CD4-positive, alpha-beta T cell (primary cell): ENCODE measurements around the gene MYO9B. TPM values are rescaled to one million over a fixed set of nuclear protein-coding genes. Genes with fewer than 3 reads are reported as not detected.

Experiments
- ATAC-seq: fragments of 200-7000 bp; cut with Tn5 transposase; one replicate; pipeline ENCODE4 v1.10.0; 2022; ENCODE audit warnings: mild to moderate bottlenecking; ENCODE audit not compliant: poor library complexity
- CTCF ChIA-PET: fragments of 350-600 bp; sonication (Branson Sonifier 250); formaldehyde crosslinking; loops from one replicate; lab custom pipeline; 2021; ENCODE audit warnings: antibody characterized with exemption, inconsistent platforms; lab: Charles Lee
- POLR2A ChIA-PET: fragments of 350-600 bp; sonication (Branson Sonifier 250); formaldehyde crosslinking; loops from one replicate; lab custom pipeline; 2021; ENCODE audit warnings: antibody characterized with exemption, inconsistent platforms; lab: Charles Lee
- DNase-seq, 14 experiments: peaks; one replicate each; pipeline ENCODE4 v3.0.0-alpha.2; 2013 to 2020; ENCODE audit warnings: mixed read lengths in 2 of 14
- H3K27ac ChIP-seq, 2 donors: one replicate each; pipeline versions ENCODE4 v1.5.1 to v1.7.0; 2013; ENCODE audit warnings: low read length in 2 of 2, low read depth in 1 of 2, mild to moderate bottlenecking in 1 of 2
- H3K27me3 ChIP-seq, 2 experiments: 1 replicate in 1 of 2; 2 replicates in 1 of 2; pipeline versions ENCODE4 v1.6.1 to v1.7.0; 2013; ENCODE audit warnings: low read length in 2 of 2, control low read depth in 1 of 2, mild to moderate bottlenecking in 1 of 2, moderate library complexity in 1 of 2; ENCODE audit not compliant: insufficient read depth in 2 of 2, control insufficient read depth in 1 of 2
- H3K36me3 ChIP-seq: one replicate; pipeline ENCODE4 v1.6.1; 2013; ENCODE audit warnings: low read length, control low read depth; ENCODE audit not compliant: insufficient read depth
- H3K4me1 ChIP-seq: one replicate; pipeline ENCODE4 v1.6.1; 2013; ENCODE audit warnings: low read length, control low read depth; ENCODE audit not compliant: insufficient read depth
- H3K4me3 ChIP-seq: one replicate; pipeline ENCODE4 v1.5.1; 2013; ENCODE audit warnings: mild to moderate bottlenecking, low read length, moderate library complexity
- H3K9me3 ChIP-seq, 2 experiments: 1 replicate in 1 of 2; 2 replicates in 1 of 2; pipeline versions ENCODE4 v1.6.1 to v1.7.0; 2013; ENCODE audit warnings: low read length in 2 of 2, mild to moderate bottlenecking in 2 of 2, control low read depth in 1 of 2, moderate library complexity in 1 of 2; ENCODE audit not compliant: control insufficient read depth in 1 of 2, insufficient read depth in 1 of 2
- H3K27ac Mint-ChIP-seq: one replicate; pipeline ENCODE4 v1.8.0; 2020; ENCODE audit warnings: mixed read lengths
- H3K27me3 Mint-ChIP-seq: one replicate; pipeline ENCODE4 v1.8.0; 2021; ENCODE audit warnings: mixed read lengths
- H3K36me3 Mint-ChIP-seq: one replicate; pipeline ENCODE4 v1.8.0; 2021; ENCODE audit warnings: low read depth, mixed read lengths
- H3K4me1 Mint-ChIP-seq: one replicate; pipeline ENCODE4 v1.8.0; 2021; ENCODE audit warnings: low read depth, mixed read lengths
- H3K4me3 Mint-ChIP-seq: one replicate; pipeline ENCODE4 v1.8.0; 2020; ENCODE audit warnings: mild to moderate bottlenecking, mixed read lengths
- H3K9me3 Mint-ChIP-seq: one replicate; pipeline ENCODE4 v1.8.0; 2020; ENCODE audit warnings: mixed read lengths
- CTCF ChIP-seq: fragments of 200-600 bp; IDR thresholded peaks from one replicate; pipeline ENCODE4 v1.8.0; 2022; ENCODE audit warnings: antibody characterized with exemption, mild to moderate bottlenecking
- intact Hi-C, 2 experiments: fragments of 100-400 bp; cut with DNase I in 1 of 2; cut with micrococcal nuclease in 1 of 2; formaldehyde crosslinking; loops; one replicate each; pipeline versions ENCODE4 v1.15.1 to v1.9.0; 2023 to 2025; cut with DNase I, micrococcal nuclease
- total RNA-seq, 174 experiments: library from RNA in 2 of 174; stranded (reverse) in 2 of 174; gene quantifications; one replicate each; pipeline ENCODE4 v1.2.3 and lab custom pipeline; 2021 to 2026

MYO9B gene
- total RNA-seq, 2 experiments from 2014 or later = 176 to 184 TPM

DNA sequence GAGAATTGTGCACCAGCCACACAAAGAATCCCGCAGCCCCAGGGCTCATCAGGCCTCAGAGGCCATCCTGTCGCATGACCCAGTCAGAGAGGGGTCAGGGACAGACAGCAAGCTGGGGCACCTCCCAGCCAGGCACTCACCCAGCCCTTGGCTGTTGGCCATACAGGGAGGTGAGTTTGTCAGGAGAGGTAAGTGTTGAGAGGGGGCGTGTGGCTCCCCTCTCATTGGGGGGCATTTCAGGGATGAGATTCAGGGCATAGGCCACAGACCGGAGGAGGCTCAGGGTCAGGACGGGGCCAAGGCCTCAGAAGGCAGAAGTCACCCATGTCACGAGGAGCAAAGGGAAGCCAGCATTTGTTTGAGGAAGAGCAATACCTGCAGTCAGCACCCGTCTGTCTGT, 37.1 kb downstream of the MYO9B start:
- CTCF ChIA-PET = no interaction called here

GRCh38 chr19:17113127-17113785, 37.7 kb downstream of the MYO9B start:
- no peak overlapping the region for H3K4me3 ChIP-seq
- POLR2A ChIA-PET = interaction anchor here (0.5 kb wide), 1 partner anchor 9 kb away, joined by 3 read pairs; no protein-coding TSS in a partner anchor
- ATAC-seq (no peak), DNase-seq (no peak)
- TF ChIP-seq CTCF = no peak
- no peak overlapping the region for H3K27ac ChIP-seq
- no peak overlapping the region for H3K4me3 Mint-ChIP-seq
- H3K9me3 ChIP-seq = peaks cover 0 to 3% of the 10 kb centered on the region in 2 experiments
- H3K27me3 ChIP-seq = no peaks in the 10 kb centered on the region
- H3K36me3 ChIP-seq = peaks cover 47% of the 10 kb centered on the region
- H3K9me3 Mint-ChIP-seq = no peaks in the 10 kb centered on the region
- H3K27me3 Mint-ChIP-seq = no peaks in the 10 kb centered on the region
- CTCF ChIA-PET = no interaction called here
- peaks cover 24% of the 10 kb centered on the region for H3K4me1 Mint-ChIP-seq
- H3K4me1 ChIP-seq = peaks cover 41% of the 10 kb centered on the region
- H3K27ac Mint-ChIP-seq = peak overlapping the region; percentile 51
- intact Hi-C loops = no loop called here
- H3K36me3 Mint-ChIP-seq = peaks cover 63% of the 10 kb centered on the region

More for the DNA sequence above, 37.1 kb downstream of the MYO9B start:
- ATAC-seq (no peak), DNase-seq (peak in 1 of 14 experiments; percentile 25)
- H3K9me3 ChIP-seq = peaks cover 0 to 3% of the 10 kb centered on the region in 2 experiments
- H3K27me3 Mint-ChIP-seq = no peaks in the 10 kb centered on the region
- peak overlapping the region; percentile 51 for H3K27ac Mint-ChIP-seq
- H3K9me3 Mint-ChIP-seq = no peaks in the 10 kb centered on the region
- intact Hi-C loops = no loop called here
- H3K4me3 Mint-ChIP-seq = no peak overlapping the region
- H3K27me3 ChIP-seq = no peaks in the 10 kb centered on the region
- peaks cover 50% of the 10 kb centered on the region for H3K36me3 ChIP-seq
- peaks cover 47% of the 10 kb centered on the region for H3K4me1 ChIP-seq
- POLR2A ChIA-PET = interaction anchor here (0.5 kb wide), 1 partner anchor 9 kb away, joined by 3 read pairs; no protein-coding TSS in a partner anchor
- no peak overlapping the region for H3K27ac ChIP-seq
- peaks cover 24% of the 10 kb centered on the region for H3K4me1 Mint-ChIP-seq
- H3K36me3 Mint-ChIP-seq = peaks cover 68% of the 10 kb centered on the region
- H3K4me3 ChIP-seq = no peak overlapping the region
- TF ChIP-seq CTCF = no peak

GRCh38 chr19:17114414-17114831, 38.8 kb downstream of the MYO9B start:
- TF ChIP-seq CTCF = no peak
- H3K4me1 Mint-ChIP-seq = peaks cover 21% of the 10 kb centered on the region
- CTCF ChIA-PET = no interaction called here
- H3K9me3 Mint-ChIP-seq = no peaks in the 10 kb centered on the region
- no peak for DNase-seq
- no peak for ATAC-seq
- Histone ChIP-seq H3K4me3 (no peak overlapping the region), H3K27me3 (no peaks in the 10 kb centered on the region), H3K27ac (no peak overlapping the region), H3K4me1 (peaks cover 35% of the 10 kb centered on the region), H3K9me3 (peaks cover 0 to 3% of the 10 kb centered on the region in 2 experiments), H3K36me3 (peaks cover 53% of the 10 kb centered on the region)
- POLR2A ChIA-PET = no interaction called here
- H3K27ac Mint-ChIP-seq = peak overlapping the region; percentile 9
- intact Hi-C loops = no loop called here
- H3K4me3 Mint-ChIP-seq = no peak overlapping the region
- peaks cover 64% of the 10 kb centered on the region for H3K36me3 Mint-ChIP-seq
- no peaks in the 10 kb centered on the region for H3K27me3 Mint-ChIP-seq
